HEK293 (cell line): Measurements from ENCODE around the gene FMO2.
A peak's percentile ranks its signal among the peaks of the same experiment; 100 is the strongest.

ENCODE experiments used
- AEBP2 ChIP-seq: fragments of 450-650 bp; formaldehyde crosslinking; IDR thresholded peaks from 2 replicates; pipeline ENCODE4 v1.5.1; 2016; ENCODE audit warnings: missing biosample characterization, missing genetic modification characterization, borderline replicate concordance
- GLI2 ChIP-seq: fragments of 450-650 bp; formaldehyde crosslinking; IDR thresholded peaks from 2 replicates; pipeline ENCODE4; 2017; ENCODE audit warnings: missing biosample characterization, missing genetic modification characterization, low read depth, borderline replicate concordance
- PRDM4 ChIP-seq: fragments of 450-650 bp; formaldehyde crosslinking; IDR thresholded peaks from 2 replicates; pipeline ENCODE4 v1.5.1; 2017; ENCODE audit warnings: missing biosample characterization, missing genetic modification characterization
- PRDM6 ChIP-seq: fragments of 450-650 bp; formaldehyde crosslinking; IDR thresholded peaks from 2 replicates; pipeline ENCODE4 v1.5.1; 2017; ENCODE audit warnings: missing biosample characterization, missing genetic modification characterization
- SP7 ChIP-seq: fragments of 450-650 bp; formaldehyde crosslinking; IDR thresholded peaks from 2 replicates; pipeline ENCODE4 v1.5.1; 2016; ENCODE audit warnings: missing biosample characterization, missing genetic modification characterization
- WT1 ChIP-seq: fragments of 450-650 bp; formaldehyde crosslinking; IDR thresholded peaks from 2 replicates; pipeline ENCODE4 v1.5.1; 2016; ENCODE audit warnings: missing biosample characterization, missing genetic modification characterization
- ZBTB44 ChIP-seq: fragments of 450-650 bp; IDR thresholded peaks from 2 replicates; pipeline ENCODE4 v1.5.1; 2018; ENCODE audit warnings: missing biosample characterization, mild to moderate bottlenecking, missing genetic modification characterization
- ZNF473 ChIP-seq: fragments of 450-650 bp; formaldehyde crosslinking; IDR thresholded peaks from 2 replicates; pipeline ENCODE4 v1.5.1; 2017; ENCODE audit warnings: missing biosample characterization, missing genetic modification characterization
- ZNF513 ChIP-seq: fragments of 450-650 bp; IDR thresholded peaks from 2 replicates; pipeline ENCODE4 v1.5.1; 2018; ENCODE audit warnings: missing biosample characterization, missing genetic modification characterization
- ZNF580 ChIP-seq: fragments of 450-650 bp; formaldehyde crosslinking; IDR thresholded peaks from 2 replicates; pipeline ENCODE4 v1.5.1; 2016; ENCODE audit warnings: missing biosample characterization, missing genetic modification characterization
- ZNF645 ChIP-seq: fragments of 450-650 bp; formaldehyde crosslinking; IDR thresholded peaks from 2 replicates; pipeline ENCODE4; 2016; ENCODE audit warnings: missing biosample characterization, missing genetic modification characterization
- ZNF654 ChIP-seq: fragments of 450-650 bp; formaldehyde crosslinking; IDR thresholded peaks from 2 replicates; pipeline ENCODE4 v1.5.1; 2016; ENCODE audit warnings: low read depth, missing biosample characterization, missing genetic modification characterization
- ZNF692 ChIP-seq: fragments of 450-650 bp; formaldehyde crosslinking; IDR thresholded peaks from 2 replicates; pipeline ENCODE4 v1.5.1; 2016; ENCODE audit warnings: missing biosample characterization, missing genetic modification characterization
- ZNF777 ChIP-seq: fragments of 450-650 bp; formaldehyde crosslinking; IDR thresholded peaks from 2 replicates; pipeline ENCODE4 v1.5.1; 2017; ENCODE audit warnings: missing biosample characterization, missing genetic modification characterization, borderline replicate concordance
- ZNF843 ChIP-seq: fragments of 450-650 bp; formaldehyde crosslinking; IDR thresholded peaks from 2 replicates; pipeline ENCODE4 v1.5.1; 2016; ENCODE audit warnings: missing biosample characterization, missing genetic modification characterization
- ZXDB ChIP-seq: fragments of 450-650 bp; formaldehyde crosslinking; IDR thresholded peaks from 2 replicates; pipeline ENCODE4 v1.5.1; 2016; ENCODE audit warnings: missing biosample characterization, missing genetic modification characterization

FMO2 gene

GRCh38 chr1:171142416-171143385 lies 42.4 kb upstream of the FMO2 start (continued):
- no peak for TF ChIP-seq ZNF513 (tag by site-specific recombination)
- TF ChIP-seq ZNF777 (tag by site-specific recombination), result no peak
- TF ChIP-seq ZBTB44 (tag by site-specific recombination), result peak; percentile 76
- TF ChIP-seq AEBP2 (tag by site-specific recombination), result no peak
- no peak for TF ChIP-seq ZNF645 (tag by site-specific recombination)
- no peak for TF ChIP-seq ZNF473 (tag by site-specific recombination)
- 0 out of 2 replicates have a peak, but pooled peaks have one; percentile 5 for TF ChIP-seq ZNF654 (tag by site-specific recombination)
- TF ChIP-seq GLI2 (tag by site-specific recombination), result peak; percentile 60; the same call in 1 of the 2 replicates
- peak; percentile 96 for TF ChIP-seq PRDM6 (tag by site-specific recombination)
- peak; percentile 14; the same call in 1 of the 2 replicates for TF ChIP-seq ZNF692 (tag by site-specific recombination)
- 0 out of 2 replicates have a peak, but pooled peaks have one; percentile 50 for TF ChIP-seq ZNF580
- TF ChIP-seq SP7 (tag by site-specific recombination), result 0 out of 2 replicates have a peak, but pooled peaks have one; percentile 33
- 0 out of 2 replicates have a peak, but pooled peaks have one; percentile 45 for TF ChIP-seq ZXDB (tag by site-specific recombination)
- peak; percentile 87 for TF ChIP-seq ZNF843 (tag by site-specific recombination)
- TF ChIP-seq PRDM4 (tag by site-specific recombination), result peak; percentile 67
- peak; percentile 88 for TF ChIP-seq WT1
